Stimulated activated CD4-positive, alpha-beta T cell treated with anti-CD3 and anti-CD28 coated beads, Interleukin-15, amount 100 ng/mL, for 48 hours (primary cell): ENCODE measurements around the gene MAMDC2.

Experiments
- DNase-seq, 2 donors: peaks; one replicate each; pipeline ENCODE4 v3.0.0-alpha.2; 2020; ENCODE audit warnings: low read depth in 2 of 2

Gene MAMDC2

GRCh38 chr9:70260606-70261005, 217.0 kb downstream of the MAMDC2 start:
- DNase-seq, result no peak

DNA sequence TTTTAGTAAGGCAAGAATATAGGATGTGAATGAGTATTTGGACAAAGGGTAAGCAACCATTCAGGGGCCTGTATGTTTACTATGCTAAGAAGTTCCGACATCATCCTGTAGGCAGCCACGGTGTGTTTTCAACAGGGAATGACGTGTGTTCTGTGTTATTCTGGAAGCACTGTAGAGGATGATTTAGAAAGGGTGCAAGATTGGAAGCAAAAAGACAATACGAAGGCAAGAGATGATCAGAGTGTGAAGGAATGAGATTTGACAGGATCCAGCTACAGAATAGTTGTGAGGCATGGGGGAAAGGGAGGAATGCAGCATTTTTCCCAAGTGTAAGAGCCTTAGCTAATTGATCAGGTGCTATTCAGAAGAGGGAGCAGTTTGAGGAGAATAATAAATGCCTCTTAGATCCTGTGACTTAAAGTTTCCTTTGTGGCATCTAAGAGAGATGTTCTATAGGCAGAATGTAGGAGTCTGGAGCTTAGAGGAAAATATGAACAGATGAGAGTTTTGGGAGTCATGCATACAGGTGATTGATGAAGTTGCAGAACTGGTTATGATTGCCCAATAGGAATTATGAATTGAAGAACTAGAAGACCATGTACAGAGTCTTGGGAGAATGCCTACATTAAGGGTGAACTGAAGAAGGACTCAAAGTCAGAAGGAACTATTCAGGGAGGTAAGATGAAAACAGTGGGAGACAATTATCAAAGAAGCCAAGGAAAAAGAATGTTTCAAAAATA, 217.7 kb downstream of the MAMDC2 start:
- DNase-seq, result no peak

GRCh38 chr9:70262366-70262765, 218.7 kb downstream of the MAMDC2 start:
- DNase-seq, result no peak

- no peak for DNase-seq
Observed at GRCh38 chr9:70262948-70263347, 219.3 kb downstream of the MAMDC2 start.

- no peak for DNase-seq
Observed at GRCh38 chr9:70263421-70263820, 219.8 kb downstream of the MAMDC2 start.
